HG03432 (cell line): Measurements from ENCODE around the gene TRPV3.

Source experiments
- ATAC-seq: cut with Tn5 transposase; IDR thresholded peaks from one replicate; pipeline ENCODE4 v1.9.1; 2021; ENCODE audit warnings: mild to moderate bottlenecking, moderate library complexity; ENCODE audit not compliant: unreplicated experiment

Gene TRPV3

DNA sequence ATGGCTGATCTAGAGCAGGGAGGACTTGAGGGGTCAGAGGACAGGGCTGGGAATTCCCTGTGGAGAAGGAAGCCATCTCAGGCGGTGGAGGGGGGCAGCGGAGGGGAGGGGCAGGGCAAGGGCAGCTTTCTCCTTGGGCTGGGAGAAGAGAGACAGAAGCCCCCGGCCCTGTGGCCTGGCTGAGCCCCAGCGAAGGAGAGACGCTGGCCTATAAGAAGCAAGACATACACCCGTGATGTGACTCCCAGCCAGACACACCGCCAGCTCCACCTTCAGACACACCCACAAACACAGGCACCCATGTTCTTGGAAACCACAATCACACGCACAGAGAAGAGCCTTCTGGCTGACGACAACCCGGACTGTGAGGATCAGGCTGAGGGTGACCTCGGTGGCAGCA lies 10.0 kb downstream of the TRPV3 start:
- ATAC-seq: no peak

DNA sequence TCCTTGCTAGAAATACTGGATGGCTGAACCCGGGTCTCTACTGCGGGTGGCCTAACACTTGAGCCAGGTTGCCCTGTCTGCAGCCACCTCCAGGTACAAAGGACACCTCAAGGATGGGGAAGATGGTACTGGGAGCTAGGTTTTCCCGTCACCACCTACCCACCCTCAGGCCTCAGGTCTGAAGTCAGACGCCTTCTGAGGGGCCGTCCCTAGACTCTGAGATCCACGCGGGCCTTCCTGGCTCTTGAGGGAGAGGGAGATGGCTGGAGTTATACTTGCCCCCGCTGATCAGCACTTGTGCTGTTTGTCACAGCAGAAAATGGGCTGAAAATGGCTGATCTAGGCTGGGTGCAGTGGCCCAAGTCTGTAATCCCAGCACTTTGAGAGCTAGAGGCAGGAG lies 10.6 kb downstream of the TRPV3 start:
- no peak for ATAC-seq

DNA sequence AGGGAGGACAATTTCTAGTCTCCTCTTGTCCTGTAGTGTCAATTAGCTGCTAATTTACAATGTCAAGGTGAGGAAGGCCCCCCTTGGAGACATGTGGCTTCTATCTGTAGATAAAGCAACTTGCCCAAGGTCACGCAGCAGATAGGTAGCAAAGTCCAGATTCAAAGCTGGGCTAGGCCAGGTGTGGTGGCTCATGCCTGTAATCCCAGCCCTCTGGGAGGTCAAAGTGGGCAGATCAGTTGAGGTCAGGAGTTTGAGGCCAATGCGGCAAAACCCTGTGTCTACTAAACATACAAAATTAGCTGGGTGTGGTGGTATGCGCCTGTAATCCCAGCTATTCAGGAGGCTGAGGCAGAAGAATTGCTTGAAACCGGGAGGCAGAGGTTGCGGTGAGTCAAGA lies 11.1 kb downstream of the TRPV3 start:
- no peak for ATAC-seq

DNA sequence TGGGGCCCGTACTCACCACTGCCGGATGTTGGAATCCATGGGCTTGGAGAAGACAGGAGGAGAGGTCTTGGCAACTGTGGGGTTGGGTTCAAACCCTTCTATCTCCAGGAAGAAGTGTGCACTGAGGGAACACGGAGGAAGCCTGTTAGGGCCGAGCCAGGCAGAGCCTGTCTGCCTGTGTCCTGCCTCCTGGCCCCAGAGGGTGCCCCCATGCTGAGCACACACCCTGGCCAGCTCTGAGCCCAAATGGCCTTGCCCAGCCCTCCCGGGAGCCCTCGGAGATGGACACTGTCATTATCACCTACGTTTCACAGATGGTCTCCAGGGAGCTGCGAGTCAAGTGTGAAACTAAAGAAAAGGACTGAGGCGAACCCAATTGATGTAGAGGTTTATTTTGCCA lies 12.5 kb downstream of the TRPV3 start:
- no peak for ATAC-seq

DNA sequence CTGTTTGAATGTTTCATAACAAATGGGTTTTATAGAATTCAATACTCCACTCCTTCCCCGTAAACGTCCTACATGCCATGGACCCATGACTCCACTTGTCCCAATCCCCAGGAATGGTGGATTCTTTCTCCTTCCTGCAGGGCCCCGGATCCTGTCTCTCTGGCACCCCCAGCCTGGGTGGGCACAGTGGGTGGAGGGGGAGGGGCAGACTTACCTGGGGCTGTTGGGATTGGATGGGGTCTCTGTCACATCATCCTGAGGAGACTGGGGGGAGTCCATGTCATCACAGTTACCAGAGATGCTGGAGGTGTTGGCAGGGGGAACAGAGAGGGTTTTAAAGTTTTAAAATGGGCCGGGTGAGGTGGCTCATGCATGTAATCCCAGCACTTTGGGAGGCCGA lies 13.2 kb downstream of the TRPV3 start:
- ATAC-seq: no peak

DNA sequence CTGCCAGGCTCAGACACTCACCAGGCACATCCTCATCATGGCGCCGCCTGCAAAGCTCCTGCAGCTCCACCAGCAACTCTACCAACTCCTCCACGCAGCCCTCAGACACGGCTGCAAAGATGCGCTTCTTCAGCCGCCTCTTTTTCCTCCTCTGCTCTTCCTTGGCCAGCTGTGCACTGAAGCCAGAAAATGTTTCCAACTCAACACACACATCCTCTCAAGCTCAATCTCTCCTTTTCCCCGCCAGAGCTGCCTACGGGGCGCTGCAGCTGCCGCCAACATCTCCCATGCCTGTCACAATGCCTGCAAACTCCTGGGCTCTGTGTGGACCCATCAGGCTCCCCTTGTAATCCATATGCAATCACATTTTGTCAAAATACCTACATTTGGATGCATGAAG lies 14.2 kb downstream of the TRPV3 start:
- no peak for ATAC-seq

DNA sequence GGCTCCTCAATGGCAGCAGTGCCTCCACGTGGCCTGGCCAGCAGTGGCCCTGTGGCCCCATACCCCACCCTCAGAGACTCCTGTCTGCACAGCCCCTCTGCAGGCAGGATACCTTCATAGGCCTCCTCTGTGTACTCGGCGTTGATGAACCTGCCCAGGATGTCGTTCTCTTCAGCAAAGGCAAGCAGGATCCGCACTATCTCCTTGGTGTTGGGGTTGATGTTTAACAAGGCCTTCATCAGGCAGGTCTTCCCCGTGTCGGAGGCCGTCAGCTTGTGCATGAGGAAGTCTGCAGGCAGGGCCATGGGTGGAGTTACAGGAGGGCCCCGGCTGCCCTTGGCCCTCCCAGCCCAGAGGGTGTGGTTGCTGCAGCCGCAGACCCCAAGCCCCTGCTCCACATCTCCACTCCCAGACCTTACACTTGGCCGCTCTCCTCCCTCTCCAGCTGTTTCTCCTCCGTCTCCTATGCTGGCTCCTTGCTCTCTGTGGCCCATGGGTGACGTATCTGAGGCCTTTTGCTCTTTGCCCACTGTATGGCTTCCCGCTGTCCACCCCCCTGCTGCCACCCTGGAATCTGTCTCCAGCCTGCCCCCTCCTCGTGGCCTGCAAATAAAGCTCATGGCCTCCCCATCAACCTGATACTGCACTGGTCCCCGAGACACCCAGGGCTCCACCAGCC lies 15.1 kb downstream of the TRPV3 start:
- ATAC-seq: no peak

DNA sequence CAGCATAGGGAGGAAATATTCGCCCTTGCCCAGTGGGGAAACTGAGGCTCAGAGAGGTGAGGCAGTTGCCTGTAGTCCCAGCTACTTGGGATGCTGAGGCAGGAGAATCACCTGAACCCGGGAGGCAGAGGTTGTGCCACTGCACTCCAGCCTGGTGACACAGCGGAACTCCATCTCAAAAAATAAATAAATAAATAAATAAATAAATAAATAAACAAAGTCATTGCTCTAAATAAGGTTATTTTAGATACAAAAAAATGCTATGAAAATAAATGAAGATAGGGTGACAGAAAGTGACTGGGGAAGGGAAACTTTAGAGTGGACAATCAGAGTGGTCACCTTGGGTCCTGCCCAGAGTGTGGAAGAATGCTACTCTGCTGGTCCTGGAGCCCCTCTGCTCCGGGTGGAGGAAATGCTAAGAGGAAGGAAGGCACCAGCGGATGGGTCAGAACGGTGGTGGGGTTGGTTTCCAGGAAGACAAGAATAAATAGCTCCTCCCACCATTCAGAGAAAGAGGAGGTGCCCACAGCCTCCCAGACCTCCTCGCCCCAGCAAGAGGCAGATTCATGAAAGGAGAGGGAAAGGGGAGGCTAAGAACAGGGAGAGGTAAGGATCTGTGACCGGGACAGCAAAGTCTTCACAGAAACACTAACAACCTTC lies 17.6 kb downstream of the TRPV3 start:
- ATAC-seq: no peak

DNA sequence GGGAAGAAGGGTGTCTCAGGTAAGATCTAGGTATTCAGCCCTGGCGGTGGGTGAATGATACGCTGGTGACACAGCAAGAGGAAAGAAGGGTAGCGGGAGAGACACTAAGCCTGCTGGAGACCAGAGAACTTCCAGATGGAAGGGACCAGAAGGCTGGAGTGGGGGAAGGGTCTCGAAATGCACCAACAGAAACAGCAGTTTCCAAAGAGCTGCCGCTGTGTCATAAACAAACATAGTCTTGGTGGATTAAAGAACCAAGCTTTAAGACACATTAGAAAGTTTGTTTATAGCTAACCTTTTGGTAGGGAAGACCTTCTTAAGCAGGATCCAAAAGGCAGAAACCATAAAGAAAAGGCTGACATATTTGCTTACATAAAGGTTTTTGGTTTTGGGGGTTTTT lies 20.9 kb downstream of the TRPV3 start:
- ATAC-seq: no peak

DNA sequence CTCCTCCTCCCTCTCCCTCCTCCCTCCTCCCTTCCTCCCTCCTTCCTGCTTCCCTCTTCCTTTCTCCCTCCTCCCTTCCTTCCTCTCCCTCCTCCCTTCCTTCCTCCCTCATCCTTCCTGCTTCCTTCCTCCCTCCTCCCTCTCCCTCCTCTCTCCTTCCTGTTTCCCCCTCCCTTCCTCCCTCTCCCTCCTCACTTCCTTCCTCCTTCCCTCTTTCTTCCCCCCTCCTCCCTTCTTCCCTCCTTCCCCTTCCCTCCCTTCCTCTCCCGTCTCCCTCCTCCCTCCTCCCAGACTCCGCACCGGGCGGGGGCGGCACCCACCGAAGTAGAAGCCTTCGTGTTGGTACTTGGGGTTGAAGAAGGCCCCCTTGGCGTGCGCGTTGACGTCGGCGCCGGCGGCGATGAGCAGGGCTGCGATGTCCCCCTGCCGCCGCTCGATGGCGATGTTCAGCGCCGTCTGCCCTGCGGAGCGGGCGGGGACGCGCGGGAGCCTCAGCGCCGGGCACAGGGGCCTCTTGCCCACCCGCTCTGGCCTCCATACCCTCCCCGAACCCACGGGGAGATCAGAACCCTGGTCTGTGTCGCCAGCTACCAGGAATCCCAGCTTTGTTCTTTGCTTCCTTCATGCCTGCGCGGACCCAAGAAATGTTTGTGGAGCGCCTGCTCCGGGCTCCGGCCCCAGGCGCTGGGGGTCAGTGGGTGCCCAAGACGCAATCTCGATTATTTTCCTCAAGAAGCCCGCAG lies 22.2 kb downstream of the TRPV3 start:
- ATAC-seq: no peak

DNA sequence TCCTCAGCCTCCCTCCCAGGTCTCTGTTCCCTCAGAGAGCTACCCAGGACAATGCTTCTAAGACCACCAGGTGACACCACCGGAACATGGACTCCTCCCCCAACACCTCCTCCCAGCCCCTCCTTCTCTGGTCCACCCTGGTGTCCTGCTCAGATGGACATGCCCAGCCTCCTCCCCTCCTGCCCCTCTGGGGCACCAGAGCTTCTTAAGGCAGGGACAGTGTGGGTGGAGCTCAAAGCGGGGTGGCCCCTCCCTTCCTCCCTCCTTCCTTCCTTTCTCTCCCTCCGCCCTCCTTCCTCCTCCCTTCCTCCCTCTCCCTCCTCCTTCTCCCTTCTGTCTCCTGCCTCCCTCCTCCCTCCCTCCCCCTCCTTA lies 22.7 kb downstream of the TRPV3 start:
- no peak for ATAC-seq

DNA sequence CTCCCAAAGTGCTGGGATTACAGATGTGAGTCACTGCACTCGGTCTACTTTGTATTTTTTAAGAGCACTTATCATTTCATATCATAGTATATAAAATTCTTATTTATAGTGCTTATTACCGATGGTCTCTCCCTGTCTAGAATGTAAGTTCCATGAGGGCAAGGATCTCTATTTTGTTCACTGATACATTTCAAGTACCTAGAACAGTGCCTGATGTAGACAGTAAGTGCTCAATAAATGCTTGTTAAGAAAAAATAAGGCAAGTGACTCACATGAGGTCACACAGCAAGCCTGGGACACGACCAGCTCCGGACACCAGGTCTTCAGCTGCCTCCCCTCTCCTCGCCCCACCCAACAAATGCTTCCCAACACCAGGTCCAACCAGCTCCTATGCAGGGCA lies 23.9 kb downstream of the TRPV3 start:
- ATAC-seq: no peak

DNA sequence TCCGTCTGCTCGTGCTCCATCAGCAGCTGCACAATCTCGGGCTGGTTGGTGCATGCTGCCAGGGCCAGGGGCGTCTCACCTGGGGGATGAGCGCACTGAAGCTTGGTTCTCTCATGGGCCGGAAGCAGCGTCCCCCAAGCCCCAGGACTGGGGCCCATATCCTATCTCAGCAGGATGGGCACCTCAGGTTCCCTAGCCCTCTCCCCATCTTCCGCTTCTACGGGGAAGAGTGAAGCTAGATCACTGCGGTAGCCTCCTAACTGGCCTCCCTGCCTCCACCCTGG lies 24.8 kb downstream of the TRPV3 start:
- no peak for ATAC-seq

DNA sequence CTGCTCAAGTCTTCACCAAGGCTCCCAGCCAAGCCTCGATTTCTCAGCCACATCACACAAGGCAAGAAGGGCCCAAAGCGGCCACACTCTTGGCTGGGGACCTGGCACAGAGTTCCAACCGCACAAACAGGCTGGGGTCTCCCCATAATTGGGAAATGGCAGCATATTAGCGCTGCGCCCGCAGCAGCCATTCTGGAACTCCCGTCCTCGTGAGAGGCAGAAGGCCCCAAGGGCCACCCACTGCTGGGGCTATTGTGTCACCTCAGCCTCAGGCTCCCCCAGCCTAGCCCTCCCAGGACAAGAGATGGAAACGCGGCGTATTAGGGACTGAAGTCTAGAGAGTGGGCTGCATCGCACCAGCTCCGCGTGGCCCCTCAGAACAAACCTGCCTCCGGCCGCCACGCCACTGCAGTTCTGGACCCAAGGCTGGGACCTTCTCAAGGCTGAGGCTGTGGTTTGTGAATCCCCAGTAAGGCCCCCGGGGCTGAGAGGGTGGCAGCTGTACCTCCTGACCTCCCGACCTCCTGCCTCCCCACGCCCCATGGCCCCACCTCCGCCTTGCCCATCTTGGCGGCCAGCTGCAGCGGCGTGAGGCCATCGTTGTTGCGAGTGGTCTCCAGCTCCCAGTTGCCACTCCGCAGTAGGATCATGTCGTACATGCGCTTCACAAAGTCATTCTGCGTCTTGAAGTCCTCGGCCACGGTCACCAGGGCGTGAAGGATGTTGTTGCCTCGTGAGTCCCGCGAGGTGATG lies 25.3 kb downstream of the TRPV3 start:
- no peak for ATAC-seq

DNA sequence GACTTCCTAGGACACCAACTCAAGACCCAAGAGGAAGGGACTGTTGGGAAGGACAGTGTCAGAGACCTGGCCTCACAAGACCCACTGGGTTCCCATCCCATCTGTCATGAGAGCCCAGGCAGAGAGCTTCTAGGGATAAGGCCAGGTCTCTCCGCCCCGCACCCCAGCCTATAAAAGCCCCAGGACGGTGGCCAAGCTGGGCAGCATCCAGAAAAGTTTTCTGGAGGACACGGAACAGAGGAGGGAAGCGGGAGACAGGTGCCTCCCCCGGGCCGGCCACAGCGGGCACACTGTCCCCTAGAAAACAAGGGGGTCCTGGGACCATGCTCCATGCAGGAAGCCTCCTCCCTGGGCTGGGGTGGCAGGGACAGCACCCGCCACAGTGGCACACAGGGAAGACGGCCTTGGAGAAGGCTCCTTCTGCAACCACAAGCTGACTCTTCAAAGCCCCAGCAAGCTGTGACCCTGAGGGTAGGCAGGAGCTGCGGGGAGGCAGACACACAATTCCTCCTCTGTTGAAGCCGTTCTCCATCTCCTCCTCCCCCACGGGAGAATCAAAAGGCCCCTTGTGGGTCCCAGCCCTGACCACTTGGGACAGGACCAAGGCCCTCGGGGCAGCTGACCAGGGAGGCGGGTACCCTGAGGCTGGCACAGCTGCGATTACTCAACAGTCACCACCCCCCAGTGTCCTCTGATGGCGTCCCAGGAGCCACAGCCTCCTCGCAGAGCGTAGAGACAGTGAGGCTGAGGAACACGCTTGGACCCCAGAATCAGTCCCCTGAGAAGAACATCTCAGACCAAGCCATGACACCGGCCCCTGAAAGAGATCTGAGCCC lies 26.1 kb downstream of the TRPV3 start:
- no peak for ATAC-seq

DNA sequence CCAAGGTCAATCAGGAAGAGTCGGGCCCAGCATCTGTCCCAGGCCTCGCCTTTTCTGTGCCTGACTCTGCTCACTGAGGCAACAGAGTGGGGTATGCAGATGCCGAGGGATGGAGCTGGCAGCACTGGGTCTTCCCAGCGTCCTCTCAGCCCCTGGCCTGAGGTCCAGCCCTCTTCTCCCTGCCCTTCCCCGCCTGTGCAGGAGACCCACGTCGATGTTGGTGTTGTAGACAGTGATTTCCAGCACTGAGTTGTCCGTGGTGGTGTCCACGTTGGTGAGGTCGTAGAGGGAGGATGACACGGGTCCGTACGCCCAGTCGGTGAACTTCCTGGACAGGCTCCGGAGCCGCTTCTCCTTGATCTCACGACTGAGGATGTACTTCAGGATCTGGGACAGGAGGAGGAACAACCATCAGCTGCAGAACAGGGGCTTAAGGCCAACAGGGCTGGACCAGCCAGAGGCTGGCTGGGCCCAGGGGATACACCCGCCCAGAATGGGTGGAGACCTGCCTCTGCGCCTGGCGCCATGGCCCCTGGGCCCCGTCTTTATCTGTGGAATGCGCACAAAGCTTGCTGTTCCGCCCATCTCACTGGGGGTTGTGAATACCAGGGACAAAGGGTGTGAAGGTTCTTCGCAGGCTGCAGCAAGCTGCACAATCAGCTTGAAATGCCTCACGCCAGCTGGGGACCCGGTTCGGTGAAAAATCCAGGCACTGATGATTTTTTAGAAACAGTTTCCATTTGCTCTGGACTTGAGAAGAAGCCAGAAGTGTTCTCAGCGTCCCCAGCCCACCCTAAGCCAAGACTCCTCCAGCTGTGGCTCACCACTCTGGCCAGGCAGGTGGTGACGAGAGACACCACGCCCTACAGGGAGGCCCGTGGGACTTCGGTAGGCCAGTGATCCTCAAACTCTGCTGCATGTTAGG lies 27.5 kb downstream of the TRPV3 start:
- ATAC-seq: no peak

DNA sequence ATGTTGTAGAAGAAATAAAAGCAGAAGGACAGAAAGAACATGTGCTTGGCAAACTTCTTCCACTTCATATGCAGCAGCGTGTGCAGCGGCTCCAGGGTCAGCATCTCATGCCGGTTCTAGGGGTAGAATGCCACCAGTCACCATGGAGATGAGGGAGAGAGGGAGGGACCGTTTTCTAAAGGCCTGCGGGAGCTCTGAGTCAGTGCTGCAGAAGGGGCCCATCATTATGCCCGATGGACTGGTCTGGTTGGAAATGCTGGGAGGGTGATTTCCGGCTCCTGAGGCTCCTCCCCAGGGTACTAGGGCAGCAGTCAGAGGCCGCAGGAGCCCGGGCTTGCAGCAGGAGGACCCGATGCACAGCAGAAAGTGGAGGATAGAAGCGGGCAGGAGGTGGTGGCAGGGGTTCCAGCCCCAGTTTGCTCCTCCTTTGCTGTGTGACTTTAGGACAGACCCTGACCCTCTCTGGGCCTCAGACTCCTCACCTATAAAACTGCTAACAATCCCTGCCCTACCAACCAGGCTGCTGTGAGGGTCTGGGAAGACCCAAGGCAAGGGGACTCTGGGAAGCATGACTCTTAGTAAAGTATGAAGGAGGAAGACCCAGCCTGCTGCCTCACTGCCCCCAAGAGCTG lies 28.6 kb downstream of the TRPV3 start:
- no peak for ATAC-seq

DNA sequence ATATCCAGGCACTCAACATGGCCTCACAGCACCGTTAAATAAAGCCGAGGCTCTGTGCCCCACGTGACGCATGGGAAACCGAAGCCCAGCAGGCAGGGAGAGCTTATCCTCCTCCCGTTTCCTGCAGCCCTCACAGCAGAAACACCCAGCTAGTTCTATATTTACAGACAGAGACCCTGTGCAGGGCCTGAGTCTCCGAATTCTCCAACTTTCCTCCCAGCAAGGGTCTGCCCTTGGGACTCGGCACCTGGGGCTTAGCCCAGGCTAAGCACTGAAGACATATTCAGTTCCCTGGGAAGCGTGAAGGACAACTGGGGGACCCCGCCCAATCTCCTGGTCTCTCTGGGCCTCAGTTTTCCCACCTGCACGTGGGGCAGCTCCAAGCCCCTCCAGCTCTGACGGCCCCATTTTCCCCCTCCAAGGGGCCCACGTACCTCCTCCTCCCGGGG lies 29.2 kb downstream of the TRPV3 start:
- ATAC-seq: no peak

DNA sequence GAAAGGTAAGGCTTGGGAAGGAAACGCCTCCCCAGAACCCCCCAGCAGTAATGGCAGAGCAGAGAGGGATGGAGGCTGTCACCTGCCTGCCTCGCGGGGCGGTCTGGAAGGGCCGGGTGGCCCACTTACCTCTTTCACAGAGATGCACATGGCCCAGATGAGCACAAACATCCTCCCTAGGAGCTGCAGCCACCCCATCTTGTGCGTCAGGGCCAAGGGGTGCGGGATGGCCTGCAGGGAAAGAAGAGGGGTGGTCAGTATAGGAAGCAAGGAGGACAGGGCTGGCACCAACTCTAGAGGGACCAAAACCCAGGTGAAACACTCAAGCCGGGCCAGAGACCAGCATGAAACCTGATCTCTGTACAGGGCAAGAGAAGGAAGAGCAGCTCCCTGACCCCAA lies 29.7 kb downstream of the TRPV3 start:
- ATAC-seq: no peak
